Effector memory CD4-positive, alpha-beta T cell (primary cell): ENCODE results near the gene FBXO48.

Source experiments
- DNase-seq, 3 donors: peaks; one replicate each; pipeline ENCODE4 v3.0.0-alpha.2; 2020
- H3K27ac ChIP-seq: 2 replicates; pipeline ENCODE4 v1.7.0; 2013; ENCODE audit warnings: mild to moderate bottlenecking, low read length, moderate library complexity; ENCODE audit not compliant: insufficient read depth, poor library complexity, severe bottlenecking
- H3K27me3 ChIP-seq: replicated peaks from 2 replicates; pipeline ENCODE4 v1.7.0; 2013; ENCODE audit warnings: mild to moderate bottlenecking, low read length; ENCODE audit not compliant: insufficient read depth, control insufficient read depth, poor library complexity, severe bottlenecking
- H3K36me3 ChIP-seq: 2 replicates; pipeline ENCODE4 v1.7.0; 2013; ENCODE audit warnings: mild to moderate bottlenecking, low read length, moderate library complexity; ENCODE audit not compliant: control insufficient read depth, insufficient read depth
- H3K4me1 ChIP-seq: 2 replicates; pipeline ENCODE4 v1.7.0; 2013; ENCODE audit warnings: low read length, mild to moderate bottlenecking; ENCODE audit not compliant: control insufficient read depth, insufficient read depth, poor library complexity, severe bottlenecking
- H3K4me3 ChIP-seq: 2 replicates; pipeline ENCODE4 v1.7.0; 2013; ENCODE audit warnings: low read length, low read depth, mild to moderate bottlenecking; ENCODE audit not compliant: insufficient read depth, poor library complexity, severe bottlenecking
- H3K9me3 ChIP-seq: 2 replicates; pipeline ENCODE4 v1.7.0; 2013; ENCODE audit warnings: mild to moderate bottlenecking, low read length, moderate library complexity; ENCODE audit not compliant: control insufficient read depth
- total RNA-seq, 3 donors: gene quantifications; one replicate each; lab custom pipeline; 2026; lab: John Stamatoyannopoulos, UW

Gene FBXO48, protein sequence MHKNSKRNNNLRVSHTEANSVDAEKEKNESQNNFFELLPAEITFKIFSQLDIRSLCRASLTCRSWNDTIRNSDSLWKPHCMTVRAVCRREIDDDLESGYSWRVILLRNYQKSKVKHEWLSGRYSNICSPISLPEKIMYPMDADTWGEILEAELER
- total RNA-seq: 5.0 to 8.4 (median 7.0) reads per million in 3 donors

DNA sequence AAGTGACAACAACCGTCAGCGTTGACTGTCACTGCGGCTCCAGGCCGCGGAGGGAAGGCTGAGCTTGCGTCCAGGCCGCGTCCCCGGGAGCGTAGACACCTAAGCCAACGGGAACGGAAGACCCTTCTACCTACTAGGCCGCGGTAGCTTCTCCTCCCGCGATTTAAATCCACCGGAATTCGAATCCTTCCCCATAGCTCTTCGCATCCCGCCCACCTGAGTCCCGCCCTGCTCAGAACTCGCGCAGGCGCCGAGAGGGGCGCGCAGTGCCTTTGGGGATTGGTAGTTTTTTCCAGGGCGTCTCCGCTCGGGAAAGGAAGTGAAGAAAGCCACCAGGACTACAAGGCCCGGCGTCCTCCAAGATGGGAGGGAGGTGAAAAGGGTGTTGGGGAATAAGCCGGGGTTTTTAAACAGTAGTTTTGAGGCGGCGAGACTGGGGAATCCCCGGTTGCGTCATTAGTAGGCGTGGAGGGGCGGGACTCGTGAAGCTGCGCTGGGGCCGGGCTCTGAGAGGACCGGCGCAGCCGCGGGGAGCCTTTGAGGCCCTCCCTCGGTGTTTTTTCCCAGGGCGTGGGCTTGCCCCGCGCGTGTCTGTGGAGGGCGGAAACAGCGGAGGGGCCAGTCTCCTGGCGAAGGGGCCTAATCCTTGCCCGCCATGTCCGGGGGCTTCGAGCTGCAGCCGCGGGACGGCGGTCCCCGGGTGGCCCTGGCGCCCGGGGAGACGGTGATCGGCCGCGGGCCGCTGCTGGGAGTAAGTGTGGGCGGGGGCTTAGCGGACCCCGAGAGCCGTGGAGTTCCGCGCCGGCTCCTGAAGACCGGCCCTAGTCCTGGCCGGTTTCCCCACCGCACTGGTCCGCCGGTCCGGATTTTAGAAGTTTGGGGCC is at the start of gene FBXO48, which contains the start of gene APLF:
Gene FBXO48, minus strand, starts transcription at position 218 of the 884 bp plus-strand sequence. CDS start 2,149 bp downstream, outside the sequence.
Gene APLF, plus strand, starts transcription at position 509 of the 884 bp plus-strand sequence. Its CDS starts 147 bp downstream, at position 656.
- H3K36me3 ChIP-seq: no peaks in the 10 kb centered on the region
- no peaks in the 10 kb centered on the region for H3K27me3 ChIP-seq
- peak; percentile 94 to 98 (median 98) for DNase-seq
- H3K27ac ChIP-seq: peak within 1 kb of the TSS; percentile 93
- H3K4me1 ChIP-seq: peaks cover 30% of the 10 kb centered on the region
- no peaks in the 10 kb centered on the region for H3K9me3 ChIP-seq
- peak within 1 kb of the TSS; percentile 92 for H3K4me3 ChIP-seq

DNA sequence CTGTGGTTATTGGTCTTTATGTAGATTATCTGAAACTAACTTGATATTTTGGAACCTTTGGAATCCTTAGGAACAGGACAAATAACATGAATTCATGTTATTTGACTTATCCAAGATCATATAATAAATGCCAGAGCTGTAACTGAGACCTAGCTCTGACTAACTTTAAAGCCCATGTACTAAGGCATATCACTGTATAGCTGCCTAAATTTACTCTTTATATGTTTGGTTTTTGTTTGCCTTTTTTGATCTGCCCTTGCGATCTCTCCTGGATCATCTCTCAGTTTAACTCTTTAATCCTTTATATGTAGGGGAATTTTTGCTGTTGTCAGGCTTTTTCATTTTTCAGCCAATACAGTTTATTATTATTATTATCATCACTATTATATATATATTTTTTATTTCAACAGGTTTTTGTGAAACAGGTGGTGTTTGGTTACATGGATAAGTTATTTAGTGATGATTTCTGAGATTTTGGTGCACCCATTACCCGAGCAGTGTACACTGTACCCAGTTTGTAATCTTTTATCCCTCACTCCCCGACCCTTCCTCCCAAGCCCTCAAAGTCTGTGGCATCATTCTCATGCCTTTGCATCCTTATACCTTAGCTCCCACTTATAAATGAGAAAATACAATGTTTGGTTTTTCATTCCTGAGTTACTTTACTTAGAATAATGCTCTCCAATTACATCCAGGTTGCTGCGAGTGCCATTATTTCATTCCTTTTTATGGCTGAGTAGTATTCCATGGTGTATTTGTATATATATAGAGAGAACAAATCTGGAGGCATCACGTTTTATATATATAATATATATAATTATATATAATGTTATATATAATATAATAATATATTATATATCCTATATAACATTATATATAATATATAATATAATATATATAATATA is 49.2 kb upstream of the FBXO48 start:
- no peak overlapping the region for H3K27ac ChIP-seq
- H3K4me1 ChIP-seq: no peaks in the 10 kb centered on the region
- no peaks in the 10 kb centered on the region for H3K27me3 ChIP-seq
- no peak for DNase-seq
- no peaks in the 10 kb centered on the region for H3K9me3 ChIP-seq
- H3K4me3 ChIP-seq: no peak overlapping the region
- H3K36me3 ChIP-seq: no peaks in the 10 kb centered on the region

DNA sequence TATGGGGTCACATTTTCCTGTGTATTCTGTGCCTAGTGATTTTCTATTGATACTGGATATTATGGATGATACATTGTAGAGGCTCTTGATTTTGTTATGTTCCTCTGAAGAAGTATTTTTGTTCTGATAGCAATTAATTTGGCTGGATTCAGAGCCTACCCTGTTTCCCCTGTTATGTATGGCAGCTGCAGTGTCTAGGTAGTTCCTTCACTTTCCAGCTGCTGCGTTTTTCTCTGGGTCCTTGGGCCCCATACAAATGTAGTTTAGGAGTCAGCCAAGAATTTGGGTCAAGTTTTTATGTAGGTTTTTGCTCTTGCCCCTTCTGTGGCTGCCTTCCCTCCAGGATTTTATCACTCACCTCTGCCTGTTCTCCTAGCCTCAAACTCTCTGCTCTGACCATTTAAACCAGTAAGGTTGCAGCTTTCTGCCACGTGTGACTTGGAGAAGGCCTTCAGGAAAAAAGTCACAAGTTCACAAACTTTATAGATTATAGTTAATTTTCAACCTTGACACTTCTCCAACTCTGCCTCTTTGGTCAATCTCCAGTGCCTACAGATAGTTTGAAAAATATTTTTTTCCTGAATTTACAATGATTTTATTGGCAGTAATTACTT is 47.3 kb upstream of the FBXO48 start:
- H3K4me3 ChIP-seq: no peak overlapping the region
- H3K36me3 ChIP-seq: no peaks in the 10 kb centered on the region
- no peak for DNase-seq
- no peaks in the 10 kb centered on the region for H3K27me3 ChIP-seq
- H3K9me3 ChIP-seq: no peaks in the 10 kb centered on the region
- H3K4me1 ChIP-seq: no peaks in the 10 kb centered on the region
- no peak overlapping the region for H3K27ac ChIP-seq

DNA sequence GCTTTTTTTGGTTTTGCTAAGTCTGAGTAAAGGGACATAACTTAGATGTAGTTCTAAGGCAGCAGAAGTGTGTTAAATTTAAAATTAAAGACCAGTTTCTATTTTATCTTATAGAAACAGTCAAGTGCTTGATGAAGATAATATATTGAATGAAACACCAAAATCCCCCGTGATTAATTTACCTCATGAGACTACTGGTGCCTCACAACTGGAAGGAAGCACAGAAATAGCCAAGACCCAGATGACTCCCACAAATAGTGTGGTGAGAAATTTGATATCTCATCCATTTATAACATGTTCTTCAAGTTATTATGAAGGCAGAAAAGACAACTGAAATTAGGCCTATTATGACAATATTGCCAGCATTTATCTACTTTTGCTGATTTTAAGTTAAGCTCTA is 45.9 kb upstream of the FBXO48 start:
- no peaks in the 10 kb centered on the region for H3K27me3 ChIP-seq
- no peak for DNase-seq
- no peak overlapping the region for H3K27ac ChIP-seq
- no peaks in the 10 kb centered on the region for H3K4me1 ChIP-seq
- no peaks in the 10 kb centered on the region for H3K36me3 ChIP-seq
- no peaks in the 10 kb centered on the region for H3K9me3 ChIP-seq
- no peak overlapping the region for H3K4me3 ChIP-seq

DNA sequence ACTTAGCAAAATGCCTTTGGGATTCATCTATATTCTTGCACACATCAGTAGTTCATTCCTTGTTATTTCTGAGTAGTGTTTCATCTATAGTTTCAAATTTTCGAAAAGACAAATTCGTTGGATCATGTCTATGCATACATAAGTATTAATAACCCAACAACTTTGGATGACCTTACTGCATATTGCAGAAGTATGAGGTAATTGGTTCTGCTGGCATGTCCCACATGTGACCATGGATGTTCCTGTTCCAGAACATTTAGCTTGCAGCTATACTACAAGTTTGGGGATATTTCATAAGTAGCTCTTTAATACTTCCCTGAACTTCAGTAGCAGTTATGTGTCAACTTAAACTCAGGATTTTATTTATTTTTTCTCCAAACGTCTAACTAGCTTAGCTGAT is 45.2 kb upstream of the FBXO48 start:
- Histone ChIP-seq H3K27ac (no peak overlapping the region), H3K9me3 (no peaks in the 10 kb centered on the region), H3K4me1 (no peaks in the 10 kb centered on the region), H3K27me3 (no peaks in the 10 kb centered on the region), H3K36me3 (no peaks in the 10 kb centered on the region), H3K4me3 (no peak overlapping the region)
- DNase-seq: no peak

DNA sequence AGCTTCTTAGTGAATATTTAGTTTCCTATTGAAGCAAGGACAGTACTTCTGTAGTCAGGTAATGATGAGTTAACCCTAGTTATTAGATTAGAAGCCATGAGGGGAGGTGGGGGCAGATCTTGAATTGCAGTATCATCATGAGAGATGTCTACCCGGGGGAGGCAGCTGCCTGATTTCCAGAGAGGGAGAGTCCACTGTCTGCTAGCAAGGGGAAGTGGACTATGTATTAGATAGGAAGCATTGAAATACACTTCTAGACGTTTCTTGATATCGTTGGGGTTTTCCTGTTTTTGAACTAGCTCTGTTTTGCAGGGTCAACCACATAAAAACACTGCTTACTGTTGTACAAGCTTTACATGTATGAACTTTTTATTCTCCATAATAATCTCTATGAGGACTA is 39.1 kb upstream of the FBXO48 start:
- H3K4me3 ChIP-seq: no peak overlapping the region
- no peaks in the 10 kb centered on the region for H3K9me3 ChIP-seq
- H3K36me3 ChIP-seq: no peaks in the 10 kb centered on the region
- H3K4me1 ChIP-seq: peaks cover 20% of the 10 kb centered on the region
- DNase-seq: no peak
- H3K27me3 ChIP-seq: no peaks in the 10 kb centered on the region
- H3K27ac ChIP-seq: no peak overlapping the region

DNA sequence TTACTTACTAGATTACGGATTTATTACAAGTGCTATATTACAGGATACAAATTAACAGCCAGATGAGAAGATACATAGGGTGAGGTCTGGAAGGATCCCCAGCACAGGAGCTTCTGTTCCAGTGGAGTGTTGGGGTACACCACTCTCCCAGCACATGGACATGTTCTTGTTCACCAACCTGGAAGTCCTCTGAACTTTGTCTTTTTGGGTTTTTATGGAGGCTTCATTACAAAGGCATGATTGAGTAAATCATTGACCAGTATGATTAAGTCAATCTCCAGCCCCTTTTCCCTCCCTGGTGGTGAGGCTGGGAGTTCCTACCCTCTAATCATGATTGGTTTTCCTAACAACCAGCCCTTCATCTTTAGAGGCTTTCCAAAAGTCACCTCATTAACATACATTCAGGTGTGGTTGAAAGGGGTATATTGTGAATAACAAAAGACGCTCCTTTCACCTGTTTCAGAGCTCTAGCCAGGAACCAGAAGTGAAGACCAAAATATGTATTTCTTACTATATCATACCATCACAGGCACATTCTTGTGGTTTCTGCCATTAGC is 38.6 kb upstream of the FBXO48 start:
- Histone ChIP-seq H3K27me3 (no peaks in the 10 kb centered on the region), H3K27ac (no peak overlapping the region), H3K4me3 (no peak overlapping the region), H3K4me1 (peaks cover 20% of the 10 kb centered on the region), H3K36me3 (no peaks in the 10 kb centered on the region), H3K9me3 (no peaks in the 10 kb centered on the region)
- no peak for DNase-seq

DNA sequence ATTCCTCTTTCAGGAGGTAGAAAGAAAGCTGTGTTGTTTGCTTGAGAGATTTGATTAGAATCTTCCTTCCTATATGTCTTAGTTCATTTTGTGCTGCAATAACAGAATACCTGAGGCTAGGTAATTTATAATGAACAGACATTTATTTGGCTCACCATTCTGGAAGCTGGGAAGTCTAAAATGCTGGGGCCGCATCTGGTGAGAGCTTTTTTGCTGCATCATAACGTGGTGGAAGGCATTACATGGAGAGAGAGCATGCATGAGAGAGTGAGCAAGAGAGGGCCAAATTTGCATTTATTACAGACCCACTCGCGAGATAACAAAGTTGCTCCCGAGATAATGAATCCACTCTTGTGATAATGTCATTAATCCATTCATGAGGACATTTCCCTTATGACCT is 34.7 kb upstream of the FBXO48 start:
- peaks cover 15% of the 10 kb centered on the region for H3K4me1 ChIP-seq
- no peaks in the 10 kb centered on the region for H3K36me3 ChIP-seq
- DNase-seq: no peak
- no peaks in the 10 kb centered on the region for H3K27me3 ChIP-seq
- H3K9me3 ChIP-seq: no peaks in the 10 kb centered on the region
- no peak overlapping the region for H3K4me3 ChIP-seq
- no peak overlapping the region for H3K27ac ChIP-seq

DNA sequence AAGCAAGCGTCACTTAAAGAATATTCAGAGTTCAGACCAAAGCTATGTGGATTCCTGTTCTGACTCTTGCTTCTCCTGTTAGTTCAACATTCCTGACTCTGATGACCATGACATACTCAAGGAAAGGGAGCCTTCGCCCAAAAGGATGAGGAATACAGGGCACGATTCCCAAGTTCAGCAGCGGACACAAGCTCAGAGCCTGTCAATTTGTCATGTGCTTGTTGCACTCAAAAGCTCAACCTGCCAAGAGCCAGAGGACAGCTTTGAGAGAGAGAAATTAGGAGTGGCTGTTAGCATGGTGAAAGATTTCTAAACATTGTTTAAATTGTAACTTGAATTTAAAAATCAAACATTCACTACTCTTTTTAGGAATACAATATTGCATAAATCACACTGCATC is 33.6 kb upstream of the FBXO48 start:
- H3K9me3 ChIP-seq: no peaks in the 10 kb centered on the region
- H3K4me3 ChIP-seq: no peak overlapping the region
- H3K27ac ChIP-seq: no peak overlapping the region
- peaks cover 4% of the 10 kb centered on the region for H3K4me1 ChIP-seq
- DNase-seq: no peak
- no peaks in the 10 kb centered on the region for H3K36me3 ChIP-seq
- no peaks in the 10 kb centered on the region for H3K27me3 ChIP-seq
